GM12878 (cell line): ENCODE measurements around the gene ZNF628. TPM values are rescaled to one million over a fixed set of nuclear protein-coding genes. Genes with fewer than 3 reads are reported as not detected.
A peak's percentile ranks its signal among the peaks of the same experiment; 100 is the strongest.

Experiments used
- ATAC-seq: fragments of 200-7000 bp; cut with Tn5 transposase; 3 replicates; pipeline ENCODE4 v1.9.1; 2020; ENCODE audit warnings: mild to moderate bottlenecking, moderate library complexity
- BruUV-seq: library from RNA; stranded (reverse); fragments of 400-500 nt; replicated peaks from 2 replicates; lab custom pipeline; 2021; lab: Mats Ljungman, UMichigan
- CTCF ChIA-PET: fragments of 300-600 bp; sonication (Branson Sonifier 250); formaldehyde crosslinking; extraction: SDS; loops from one replicate; lab custom pipeline; 2021; ENCODE audit warnings: inconsistent platforms; lab: Yijun Ruan, JAX
- POLR2A ChIA-PET: fragments of 350-600 bp; formaldehyde crosslinking; extraction: SDS; loops from one replicate; lab custom pipeline; 2021; ENCODE audit warnings: inconsistent platforms; lab: Charles Lee
- RAD21 ChIA-PET: fragments of 300-600 bp; sonication (Branson Sonifier 250); formaldehyde crosslinking; loops from one replicate; lab custom pipeline; 2023; ENCODE audit warnings: antibody characterized with exemption; ENCODE audit not compliant: unreplicated experiment; lab: Charles Lee
- SMC1A ChIA-PET: fragments of 300-600 bp; sonication (Branson Sonifier 250); formaldehyde crosslinking; loops from one replicate; lab custom pipeline; 2023; ENCODE audit not compliant: unreplicated experiment, uncharacterized antibody; lab: Charles Lee
- DNase-seq: peaks from one replicate; pipeline ENCODE4 v3.0.0-alpha.2; 2011; ENCODE audit warnings: low read depth, low spot score
- FAIRE-seq: peaks from 3 replicates; lab custom pipeline; 2011; peaks lifted over from hg19 to GRCh38; lab: Jason Lieb, UNC
- H2AFZ ChIP-seq: 2 replicates; pipeline ENCODE4 v1.6.0; 2011; ENCODE audit warnings: low read depth, low read length, control low read depth; ENCODE audit not compliant: control insufficient read depth
- H3K27ac ChIP-seq: 2 replicates; pipeline ENCODE4 v1.5.1; 2011; ENCODE audit warnings: control low read depth; ENCODE audit not compliant: control insufficient read depth, insufficient read depth
- H3K27me3 ChIP-seq, 2 experiments: replicated peaks in 1 of 2; 2 replicates each; pipeline versions ENCODE4 v1.6.0 to v1.6.1; 2011; ENCODE audit warnings: low read length in 1 of 2; ENCODE audit not compliant: control insufficient read depth in 2 of 2, insufficient read depth in 2 of 2
- H3K36me3 ChIP-seq, 2 experiments: 2 replicates each; pipeline ENCODE4 v1.5.1; 2011; ENCODE audit warnings: low read length in 1 of 2; ENCODE audit not compliant: control insufficient read depth in 2 of 2, insufficient read depth in 2 of 2
- H3K4me1 ChIP-seq: 2 replicates; pipeline ENCODE4 v1.6.1; 2011; ENCODE audit warnings: mild to moderate bottlenecking, low read length, moderate library complexity, mixed read lengths; ENCODE audit not compliant: control insufficient read depth, insufficient read depth
- H3K4me2 ChIP-seq: 2 replicates; pipeline ENCODE4 v1.6.0; 2011; ENCODE audit warnings: control low read depth; ENCODE audit not compliant: control insufficient read depth, insufficient read depth
- H3K4me3 ChIP-seq: fragments of 200-600 bp; sonication (generic); 2 replicates; pipeline ENCODE4 v1.5.1; 2016
- H3K79me2 ChIP-seq: 2 replicates; pipeline ENCODE4 v1.6.0; 2011; ENCODE audit warnings: low read length; ENCODE audit not compliant: control insufficient read depth, insufficient read depth
- H3K9ac ChIP-seq: 2 replicates; pipeline ENCODE4 v1.8.0; 2011; ENCODE audit warnings: low read length, control low read depth, mixed read lengths; ENCODE audit not compliant: control insufficient read depth, insufficient read depth
- H3K9me3 ChIP-seq: replicated peaks from 3 replicates; pipeline ENCODE4 v1.5.1; 2011; ENCODE audit warnings: mild to moderate bottlenecking, low read length; ENCODE audit not compliant: control insufficient read depth, insufficient read depth
- H4K20me1 ChIP-seq: 2 replicates; pipeline ENCODE4 v1.6.0; 2011; ENCODE audit not compliant: control insufficient read depth, insufficient read depth
- IRF5 ChIP-seq: fragments of 450-650 bp; IDR thresholded peaks from 2 replicates; pipeline ENCODE4 v1.6.1; 2017; ENCODE audit warnings: borderline replicate concordance
- PKNOX1 ChIP-seq: fragments of 450-650 bp; IDR thresholded peaks from 2 replicates; pipeline ENCODE4 v1.6.1; 2016; ENCODE audit warnings: mild to moderate bottlenecking
- WGBS: methylation state at CpG from one replicate; pipeline ENCODE4 v1.1.6; 2016; ENCODE audit warnings: low lambda C conversion rate; ENCODE audit not compliant: insufficient replicate concordance, insufficient coverage; ENCODE audit errors: missing lambda C conversion rate; 5-methylcytosine and 5-hydroxymethylcytosine counted together
- in situ Hi-C: fragments of 300-500 bp; cut with MboI; formaldehyde crosslinking; loops from 9 replicates; pipeline ENCODE4 v1.14.3; 2018; ENCODE audit warnings: mixed read lengths
- intact Hi-C: fragments of 100-400 bp; cut with micrococcal nuclease; formaldehyde crosslinking; loops from one replicate; pipeline ENCODE4 v1.14.2; 2022; ENCODE audit not compliant: unreplicated experiment
- polyA plus RNA-seq, 11 experiments: library from polyadenylated mRNA; depleted of rRNA in 4 of 11; unstranded in 6 of 11; stranded (reverse) in 5 of 11; fragments of >200 nt; fragmentation: Nextera tagmentation in 4 of 11; fragmentation: Illumina TruSeq in 1 of 11; extraction: Ambion mirVana in 4 of 11; extraction: Trizol in 1 of 11; gene quantifications; 1 replicate in 1 of 11; 2 replicates in 10 of 11; pipeline versions ENCODE4 v1.2.1 to v1.2.3, GENCODE V29; 2011 to 2016; ENCODE audit warnings: inconsistent platforms in 2 of 11, missing spikeins in 2 of 11, low read depth in 1 of 11
- total RNA-seq, 4 experiments: library from RNA; depleted of rRNA in 3 of 4; stranded (reverse); fragments of >200 nt in 3 of 4; fragmentation: Illumina TruSeq in 1 of 4; extraction: Trizol in 1 of 4; gene quantifications; 2 replicates each; pipeline versions ENCODE4 v1.2.1 to v1.2.3, GENCODE V29; 2013 to 2021
- TF ChIP-seq, protein P1 (sequence below): IDR thresholded peaks from 2 replicates; pipeline ENCODE4 v1.6.1; 2011; ENCODE audit warnings: mild to moderate bottlenecking, low read depth, low read length, moderate library complexity; ENCODE audit not compliant: insufficient replicate concordance
- TF ChIP-seq, protein P2 (sequence below): fragments of 450-650 bp; conservative IDR thresholded peaks from 2 replicates; pipeline ENCODE4 v1.6.1; 2017; ENCODE audit warnings: mild to moderate bottlenecking, moderate library complexity

The ZNF628 gene
- total and polyA plus RNA-seq, 10 of the 15 experiments (the other 5 are each of a cell fraction or from before 2014, with no cell fraction given), result 0.04 to 11.3 (median 1.6) TPM; not detected in 1

GRCh38 chr19:55440411-55441105 lies 35.9 kb upstream of the ZNF628 start:
- no peaks in the 10 kb centered on the region for H3K4me1 ChIP-seq
- SMC1A ChIA-PET, result no interaction called here
- no peaks in the 10 kb centered on the region for H4K20me1 ChIP-seq
- RAD21 ChIA-PET, result no interaction called here
- H3K79me2 ChIP-seq, result no peaks in the 10 kb centered on the region
- BruUV-seq, result no TSS peak
- no peak for FAIRE-seq
- POLR2A ChIA-PET, result no interaction called here
- TF ChIP-seq, protein P1, sequence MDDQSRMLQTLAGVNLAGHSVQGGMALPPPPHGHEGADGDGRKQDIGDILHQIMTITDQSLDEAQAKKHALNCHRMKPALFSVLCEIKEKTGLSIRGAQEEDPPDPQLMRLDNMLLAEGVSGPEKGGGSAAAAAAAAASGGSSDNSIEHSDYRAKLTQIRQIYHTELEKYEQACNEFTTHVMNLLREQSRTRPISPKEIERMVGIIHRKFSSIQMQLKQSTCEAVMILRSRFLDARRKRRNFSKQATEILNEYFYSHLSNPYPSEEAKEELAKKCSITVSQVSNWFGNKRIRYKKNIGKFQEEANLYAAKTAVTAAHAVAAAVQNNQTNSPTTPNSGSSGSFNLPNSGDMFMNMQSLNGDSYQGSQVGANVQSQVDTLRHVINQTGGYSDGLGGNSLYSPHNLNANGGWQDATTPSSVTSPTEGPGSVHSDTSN, result peak; percentile 55
- TF ChIP-seq PKNOX1 (peak; percentile 75), IRF5 (no peak)
- TF ChIP-seq, protein P2, sequence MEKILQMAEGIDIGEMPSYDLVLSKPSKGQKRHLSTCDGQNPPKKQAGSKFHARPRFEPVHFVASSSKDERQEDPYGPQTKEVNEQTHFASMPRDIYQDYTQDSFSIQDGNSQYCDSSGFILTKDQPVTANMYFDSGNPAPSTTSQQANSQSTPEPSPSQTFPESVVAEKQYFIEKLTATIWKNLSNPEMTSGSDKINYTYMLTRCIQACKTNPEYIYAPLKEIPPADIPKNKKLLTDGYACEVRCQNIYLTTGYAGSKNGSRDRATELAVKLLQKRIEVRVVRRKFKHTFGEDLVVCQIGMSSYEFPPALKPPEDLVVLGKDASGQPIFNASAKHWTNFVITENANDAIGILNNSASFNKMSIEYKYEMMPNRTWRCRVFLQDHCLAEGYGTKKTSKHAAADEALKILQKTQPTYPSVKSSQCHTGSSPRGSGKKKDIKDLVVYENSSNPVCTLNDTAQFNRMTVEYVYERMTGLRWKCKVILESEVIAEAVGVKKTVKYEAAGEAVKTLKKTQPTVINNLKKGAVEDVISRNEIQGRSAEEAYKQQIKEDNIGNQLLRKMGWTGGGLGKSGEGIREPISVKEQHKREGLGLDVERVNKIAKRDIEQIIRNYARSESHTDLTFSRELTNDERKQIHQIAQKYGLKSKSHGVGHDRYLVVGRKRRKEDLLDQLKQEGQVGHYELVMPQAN, result no peak
- H3K4me2 ChIP-seq, result peak overlapping the region; percentile 9; the same call in 1 of the 2 replicates
- no peaks in the 10 kb centered on the region for H3K9me3 ChIP-seq
- peaks cover 0 to 1% of the 10 kb centered on the region in 2 experiments; a peak in 2 of 4 replicates for H3K27me3 ChIP-seq
- WGBS, result 35% methylated on average over 34 of the region's 39 CpGs
- peak; percentile 62 for ATAC-seq
- H3K27ac ChIP-seq, result no peak overlapping the region
- H3K36me3 ChIP-seq, result no peaks in the 10 kb centered on the region
- no peak overlapping the region for H3K9ac ChIP-seq
- no peak overlapping the region for H2AFZ ChIP-seq
- CTCF ChIA-PET, result no interaction called here
- no peak for DNase-seq
- in situ Hi-C loops, result no loop called here
- intact Hi-C loops, result no loop called here
- H3K4me3 ChIP-seq, result no peak overlapping the region
